Prostate gland (tissue), 2 donors: ENCODE data around the gene PLCH1. TPM values are rescaled to one million over a fixed set of nuclear protein-coding genes. Genes with fewer than 3 reads are reported as not detected.

Experiments
- DNase-seq: peaks from one replicate; pipeline ENCODE4 v3.0.0-alpha.2; 2019; ENCODE audit warnings: low spot score
- H3K27ac ChIP-seq, 2 donors: fragments of 200-600 bp; sonication (generic); 2 replicates each; pipeline ENCODE4 v1.5.1; 2017 to 2019
- H3K27me3 ChIP-seq: fragments of 200-600 bp; sonication (generic); replicated peaks from 2 replicates; pipeline ENCODE4 v1.5.1; 2019; ENCODE audit not compliant: insufficient read depth
- H3K36me3 ChIP-seq, 2 donors: fragments of 200-600 bp; sonication (generic); 1 replicate in 1 of 2; 2 replicates in 1 of 2; pipeline versions ENCODE4 v1.5.1 to v1.8.1; 2017 to 2019
- H3K4me1 ChIP-seq: fragments of 200-600 bp; sonication (generic); replicated peaks from 2 replicates; pipeline ENCODE4 v1.5.1; 2019
- H3K4me3 ChIP-seq, 2 donors: fragments of 200-600 bp; sonication (generic); 2 replicates each; pipeline ENCODE4 v1.5.1; 2017 to 2019
- H3K9me3 ChIP-seq: fragments of 200-600 bp; sonication (generic); 2 replicates; pipeline ENCODE4 v1.5.1; 2017
- POLR2A ChIP-seq: fragments of 450-650 bp; IDR thresholded peaks from one replicate; pipeline ENCODE4 v1.6.1; 2016; ENCODE audit warnings: antibody characterized with exemption, mild to moderate bottlenecking
- POLR2AphosphoS5 ChIP-seq: sonication (generic); formaldehyde crosslinking; IDR thresholded peaks from one replicate; pipeline ENCODE4 v1.6.1; 2017; ENCODE audit warnings: antibody characterized with exemption
- WGBS: methylation state at CpG from one replicate; pipeline ENCODE4 v1.1.5; 2018; 5-methylcytosine and 5-hydroxymethylcytosine counted together
- intact Hi-C: fragments of 100-400 bp; cut with DNase I; formaldehyde crosslinking; loops from one replicate; pipeline ENCODE4 v1.14.2; 2022
- total RNA-seq, 2 donors: library from RNA; depleted of rRNA; stranded (reverse); fragments of >200 nt; gene quantifications; one replicate each; pipeline ENCODE4 v1.1.0, GENCODE V29; 2016
- TF ChIP-seq, protein P1 (sequence below), 4 experiments: fragments of 200-600 bp in 2 of 4; fragments of 450-650 bp in 2 of 4; sonication (generic) in 2 of 4; IDR thresholded peaks; 1 replicate in 3 of 4; 2 replicates in 1 of 4; pipeline ENCODE4 v1.5.1; 2016 to 2019; ENCODE audit warnings: antibody characterized with exemption in 4 of 4, mild to moderate bottlenecking in 2 of 4, moderate library complexity in 2 of 4

The PLCH1 gene
- total RNA-seq, 2 donors from 2014 or later = 0.64 to 12.2 TPM

DNA sequence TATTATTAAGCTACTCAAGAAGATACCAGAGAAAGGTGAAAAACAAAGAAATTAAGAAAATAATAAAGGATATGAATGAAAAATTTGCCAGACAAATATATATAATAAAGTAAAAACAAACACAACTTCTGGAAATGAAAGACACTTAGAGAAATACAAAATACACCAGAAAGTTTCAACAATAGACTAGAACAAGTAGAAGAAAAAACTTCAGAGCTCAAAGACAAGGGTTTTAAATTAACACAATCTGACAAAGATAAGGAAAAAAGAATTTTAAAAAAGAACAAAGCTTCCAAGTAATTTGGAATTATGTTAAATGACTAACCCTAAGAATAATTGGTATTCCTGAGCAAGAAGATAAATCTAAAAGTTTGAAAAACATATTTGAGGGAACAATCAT lies 135.3 kb downstream of the PLCH1 start:
- no peak for DNase-seq
- H3K4me1 ChIP-seq = no peaks in the 10 kb centered on the region
- intact Hi-C loops = no loop called here
- no peaks in the 10 kb centered on the region for H3K36me3 ChIP-seq
- H3K9me3 ChIP-seq = no peaks in the 10 kb centered on the region
- no peak overlapping the region for H3K27ac ChIP-seq
- no peaks in the 10 kb centered on the region for H3K27me3 ChIP-seq
- no peak for TF ChIP-seq POLR2AphosphoS5
- TF ChIP-seq POLR2A = no peak
- TF ChIP-seq, protein P1, sequence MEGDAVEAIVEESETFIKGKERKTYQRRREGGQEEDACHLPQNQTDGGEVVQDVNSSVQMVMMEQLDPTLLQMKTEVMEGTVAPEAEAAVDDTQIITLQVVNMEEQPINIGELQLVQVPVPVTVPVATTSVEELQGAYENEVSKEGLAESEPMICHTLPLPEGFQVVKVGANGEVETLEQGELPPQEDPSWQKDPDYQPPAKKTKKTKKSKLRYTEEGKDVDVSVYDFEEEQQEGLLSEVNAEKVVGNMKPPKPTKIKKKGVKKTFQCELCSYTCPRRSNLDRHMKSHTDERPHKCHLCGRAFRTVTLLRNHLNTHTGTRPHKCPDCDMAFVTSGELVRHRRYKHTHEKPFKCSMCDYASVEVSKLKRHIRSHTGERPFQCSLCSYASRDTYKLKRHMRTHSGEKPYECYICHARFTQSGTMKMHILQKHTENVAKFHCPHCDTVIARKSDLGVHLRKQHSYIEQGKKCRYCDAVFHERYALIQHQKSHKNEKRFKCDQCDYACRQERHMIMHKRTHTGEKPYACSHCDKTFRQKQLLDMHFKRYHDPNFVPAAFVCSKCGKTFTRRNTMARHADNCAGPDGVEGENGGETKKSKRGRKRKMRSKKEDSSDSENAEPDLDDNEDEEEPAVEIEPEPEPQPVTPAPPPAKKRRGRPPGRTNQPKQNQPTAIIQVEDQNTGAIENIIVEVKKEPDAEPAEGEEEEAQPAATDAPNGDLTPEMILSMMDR (IDR thresholded peaks at IDR 0.05) = no peak
- no peak overlapping the region for H3K4me3 ChIP-seq

GRCh38 chr3:155608228-155608920 lies 136.5 kb downstream of the PLCH1 start:
- Histone ChIP-seq H3K36me3 (no peaks in the 10 kb centered on the region), H3K9me3 (no peaks in the 10 kb centered on the region), H3K4me1 (no peaks in the 10 kb centered on the region), H3K27me3 (no peaks in the 10 kb centered on the region), H3K27ac (no peak overlapping the region), H3K4me3 (no peak overlapping the region)
- TF ChIP-seq, protein P1 (IDR thresholded peaks at IDR 0.05) = no peak
- TF ChIP-seq POLR2A = no peak
- TF ChIP-seq POLR2AphosphoS5 = no peak
- no peak for DNase-seq
- intact Hi-C loops = no loop called here
- 92% methylated on average over 10 of the region's 10 CpGs for WGBS

- TF ChIP-seq, protein P1 (IDR thresholded peaks at IDR 0.05) = no peak
- TF ChIP-seq POLR2A (no peak), POLR2AphosphoS5 (no peak)
- no peak overlapping the region for H3K27ac ChIP-seq
- no peaks in the 10 kb centered on the region for H3K9me3 ChIP-seq
- intact Hi-C loops = no loop called here
- 62% methylated on average over 1 of the region's 1 CpG for WGBS
- no peaks in the 10 kb centered on the region for H3K4me1 ChIP-seq
- H3K36me3 ChIP-seq = no peaks in the 10 kb centered on the region
- H3K27me3 ChIP-seq = no peaks in the 10 kb centered on the region
- no peak for DNase-seq
- no peak overlapping the region for H3K4me3 ChIP-seq
Observed at GRCh38 chr3:155607761-155608160, 137.1 kb downstream of the PLCH1 start.

DNA sequence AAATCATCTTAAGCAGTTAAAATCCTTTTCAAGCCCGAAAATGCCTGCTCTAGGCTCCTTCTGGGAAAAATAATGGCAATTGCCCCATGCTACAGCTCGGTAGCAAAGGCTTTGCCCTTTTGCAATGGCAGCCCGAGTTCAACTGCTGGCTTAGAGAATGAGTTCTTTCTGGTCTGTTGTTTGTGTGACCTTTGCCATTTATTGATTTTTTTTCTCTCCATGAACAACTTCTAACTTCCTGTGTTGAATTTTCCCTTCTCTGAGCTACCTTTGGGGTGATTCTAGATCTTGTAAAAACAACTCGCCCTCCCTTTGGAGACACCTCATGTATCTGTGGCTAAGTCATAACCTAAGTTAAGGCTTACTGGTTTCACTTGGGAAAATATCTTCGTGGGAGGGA lies 139.3 kb downstream of the PLCH1 start:
- H3K27me3 ChIP-seq = no peaks in the 10 kb centered on the region
- intact Hi-C loops = no loop called here
- no peaks in the 10 kb centered on the region for H3K36me3 ChIP-seq
- H3K4me1 ChIP-seq = no peaks in the 10 kb centered on the region
- WGBS = 75% methylated on average over 5 of the region's 5 CpGs
- TF ChIP-seq, protein P1 (IDR thresholded peaks at IDR 0.05) = no peak
- TF ChIP-seq POLR2AphosphoS5 = no peak
- TF ChIP-seq POLR2A = no peak
- H3K9me3 ChIP-seq = no peaks in the 10 kb centered on the region
- H3K4me3 ChIP-seq = no peak overlapping the region
- DNase-seq = no peak
- H3K27ac ChIP-seq = no peak overlapping the region

DNA sequence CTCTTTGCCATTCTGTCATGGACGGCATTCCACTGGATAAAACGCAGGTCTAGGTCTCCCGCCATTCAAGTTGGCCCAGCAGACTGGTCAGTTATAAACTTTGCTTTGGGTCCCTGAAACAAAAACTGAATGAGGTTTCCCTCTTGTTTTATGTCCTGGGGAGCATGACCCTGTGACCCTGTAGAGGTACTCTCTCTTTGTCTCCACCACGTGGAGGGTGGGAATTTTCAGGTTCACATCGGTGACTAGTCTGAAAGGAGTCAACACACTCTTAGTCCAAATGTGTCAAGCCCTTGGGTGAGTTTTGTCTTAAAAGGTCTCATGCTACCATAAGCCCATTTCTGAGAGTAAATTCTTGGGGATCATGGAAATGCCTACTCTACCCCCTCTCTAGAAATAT lies 139.9 kb downstream of the PLCH1 start:
- Histone ChIP-seq H3K4me3 (no peak overlapping the region), H3K4me1 (no peaks in the 10 kb centered on the region), H3K9me3 (no peaks in the 10 kb centered on the region), H3K27ac (no peak overlapping the region), H3K27me3 (no peaks in the 10 kb centered on the region), H3K36me3 (no peaks in the 10 kb centered on the region)
- TF ChIP-seq POLR2AphosphoS5 = no peak
- TF ChIP-seq, protein P1 (IDR thresholded peaks at IDR 0.05) = no peak
- TF ChIP-seq POLR2A = no peak
- WGBS = 77% methylated on average over 5 of the region's 5 CpGs
- intact Hi-C loops = no loop called here
- DNase-seq = no peak
